Measurements from ENCODE around the gene RRBP1.

RRBP1 gene

DNA sequence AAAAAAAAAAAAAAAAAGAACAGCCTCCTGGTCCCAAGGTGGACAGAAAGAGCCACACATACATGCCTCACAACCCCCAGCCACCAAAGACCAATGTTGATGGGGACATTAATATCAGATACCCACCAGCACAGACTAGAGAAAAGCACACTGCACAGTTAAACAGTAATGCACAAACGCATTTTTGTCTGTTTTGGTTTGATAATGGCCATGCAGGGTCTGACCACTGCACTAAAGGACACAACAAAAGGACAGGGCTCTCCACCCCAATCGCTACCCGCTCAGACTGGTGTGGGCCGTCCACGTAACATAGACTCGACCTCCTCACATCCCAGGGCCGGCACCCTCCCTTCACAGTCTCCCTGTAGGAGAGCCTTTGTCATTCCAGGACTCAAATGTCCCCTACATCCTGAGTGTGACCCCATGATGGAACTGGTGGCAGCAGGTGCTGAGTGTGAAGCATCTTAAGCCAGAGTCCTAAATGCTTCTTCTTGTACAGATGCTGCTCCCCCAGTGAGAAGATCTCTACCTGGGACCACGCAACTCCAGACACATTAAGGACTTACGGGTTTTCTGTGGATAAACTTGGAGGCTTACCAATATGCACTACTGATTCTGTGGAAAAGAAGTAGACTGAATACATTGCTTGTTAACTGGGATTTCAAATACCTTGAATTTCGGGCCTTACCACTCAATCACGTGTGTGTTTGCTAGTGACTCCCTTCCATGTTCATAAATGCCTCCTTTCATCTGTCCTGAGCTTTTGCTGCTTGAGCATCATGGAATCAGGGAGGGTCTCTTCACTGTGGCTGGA, 28.0 kb downstream of the RRBP1 start:
- ChIA-PET POLR2A (ENCODE audit: low non-redundant PET) (no interaction called here), CTCF (interaction anchor here (0.5 to 0.9 kb wide), 3 partner anchors 26 to 252 kb away, joined by 3 read pairs; no protein-coding TSS in a partner anchor)
- no peak for DNase-seq (ENCODE audit: low spot score)
- no peak overlapping the region for H3K27ac ChIP-seq
- TF ChIP-seq, protein P1, sequence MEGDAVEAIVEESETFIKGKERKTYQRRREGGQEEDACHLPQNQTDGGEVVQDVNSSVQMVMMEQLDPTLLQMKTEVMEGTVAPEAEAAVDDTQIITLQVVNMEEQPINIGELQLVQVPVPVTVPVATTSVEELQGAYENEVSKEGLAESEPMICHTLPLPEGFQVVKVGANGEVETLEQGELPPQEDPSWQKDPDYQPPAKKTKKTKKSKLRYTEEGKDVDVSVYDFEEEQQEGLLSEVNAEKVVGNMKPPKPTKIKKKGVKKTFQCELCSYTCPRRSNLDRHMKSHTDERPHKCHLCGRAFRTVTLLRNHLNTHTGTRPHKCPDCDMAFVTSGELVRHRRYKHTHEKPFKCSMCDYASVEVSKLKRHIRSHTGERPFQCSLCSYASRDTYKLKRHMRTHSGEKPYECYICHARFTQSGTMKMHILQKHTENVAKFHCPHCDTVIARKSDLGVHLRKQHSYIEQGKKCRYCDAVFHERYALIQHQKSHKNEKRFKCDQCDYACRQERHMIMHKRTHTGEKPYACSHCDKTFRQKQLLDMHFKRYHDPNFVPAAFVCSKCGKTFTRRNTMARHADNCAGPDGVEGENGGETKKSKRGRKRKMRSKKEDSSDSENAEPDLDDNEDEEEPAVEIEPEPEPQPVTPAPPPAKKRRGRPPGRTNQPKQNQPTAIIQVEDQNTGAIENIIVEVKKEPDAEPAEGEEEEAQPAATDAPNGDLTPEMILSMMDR (conservative IDR thresholded peaks at IDR 0.05; ENCODE audit: low read depth) = no peak

DNA sequence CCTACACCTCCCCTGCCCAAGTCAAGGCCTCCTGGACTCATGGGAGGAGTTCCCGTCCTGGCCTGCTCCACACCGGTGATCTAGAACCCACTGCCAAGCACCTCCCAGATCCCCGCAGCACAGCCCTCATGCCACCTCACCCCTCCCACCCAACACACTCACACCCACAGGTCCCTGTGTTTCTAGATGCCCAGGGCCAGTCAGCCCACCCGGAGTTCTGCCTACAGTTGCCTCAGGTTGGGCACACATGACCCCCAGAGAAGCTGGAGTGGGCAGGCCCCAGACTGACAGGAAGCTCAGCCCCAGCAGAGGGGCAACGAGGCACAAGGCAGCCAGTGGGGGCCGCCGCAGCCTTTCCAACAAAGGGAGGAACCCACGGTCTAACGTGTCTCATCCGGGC, 29.6 kb downstream of the RRBP1 start:
- TF ChIP-seq, protein P1 (conservative IDR thresholded peaks at IDR 0.05; ENCODE audit: low read depth) = no peak
- CTCF ChIA-PET = interaction anchor here (0.6 to 1.0 kb wide), 4 partner anchors 9 to 384 kb away, joined by 3 to 5 read pairs (median 3); no protein-coding TSS in a partner anchor
- POLR2A ChIA-PET (ENCODE audit: low non-redundant PET) = no interaction called here
- DNase-seq (ENCODE audit: low spot score) = no peak
- H3K27ac ChIP-seq = peak overlapping the region; percentile 44

DNA sequence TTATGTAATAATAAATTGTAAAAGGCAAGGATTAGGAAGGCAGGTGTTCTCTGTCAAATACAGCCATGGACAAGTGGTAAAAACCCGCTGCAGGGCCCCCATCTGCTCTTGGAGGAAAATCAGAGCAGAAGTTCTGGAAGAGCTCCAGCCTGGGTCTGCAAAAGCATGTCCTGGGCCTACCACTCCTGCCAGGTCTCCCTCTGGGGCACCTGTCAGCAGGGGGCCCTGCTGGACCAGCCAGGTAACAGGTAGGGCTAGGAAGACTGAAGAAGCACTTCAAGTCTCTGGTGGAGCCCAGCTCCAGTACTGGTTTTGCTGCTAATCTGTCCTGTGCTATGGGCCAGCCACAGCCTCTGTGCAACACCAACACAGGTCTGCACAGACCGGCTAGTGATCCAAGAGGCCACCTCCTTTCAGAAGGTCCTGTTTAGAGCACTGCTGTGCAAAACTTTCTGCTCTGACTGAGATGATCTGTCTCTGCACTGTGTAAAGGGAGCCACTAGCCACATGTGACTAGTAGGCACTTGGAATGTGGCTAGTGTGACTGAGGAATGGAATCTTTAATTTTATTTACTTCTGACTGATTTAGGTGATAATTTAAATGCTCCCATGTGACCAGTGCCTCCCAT, 30.2 kb downstream of the RRBP1 start:
- DNase-seq (ENCODE audit: low spot score) = peak; percentile 19
- peak overlapping the region; percentile 44 for H3K27ac ChIP-seq
- ChIA-PET CTCF (interaction anchor here (0.5 to 1.0 kb wide), 5 partner anchors 9 to 1055 kb away, joined by 3 to 5 read pairs (median 3); no protein-coding TSS in a partner anchor), POLR2A (ENCODE audit: low non-redundant PET) (no interaction called here)
- TF ChIP-seq, protein P1 (conservative IDR thresholded peaks at IDR 0.05; ENCODE audit: low read depth) = no peak

DNA sequence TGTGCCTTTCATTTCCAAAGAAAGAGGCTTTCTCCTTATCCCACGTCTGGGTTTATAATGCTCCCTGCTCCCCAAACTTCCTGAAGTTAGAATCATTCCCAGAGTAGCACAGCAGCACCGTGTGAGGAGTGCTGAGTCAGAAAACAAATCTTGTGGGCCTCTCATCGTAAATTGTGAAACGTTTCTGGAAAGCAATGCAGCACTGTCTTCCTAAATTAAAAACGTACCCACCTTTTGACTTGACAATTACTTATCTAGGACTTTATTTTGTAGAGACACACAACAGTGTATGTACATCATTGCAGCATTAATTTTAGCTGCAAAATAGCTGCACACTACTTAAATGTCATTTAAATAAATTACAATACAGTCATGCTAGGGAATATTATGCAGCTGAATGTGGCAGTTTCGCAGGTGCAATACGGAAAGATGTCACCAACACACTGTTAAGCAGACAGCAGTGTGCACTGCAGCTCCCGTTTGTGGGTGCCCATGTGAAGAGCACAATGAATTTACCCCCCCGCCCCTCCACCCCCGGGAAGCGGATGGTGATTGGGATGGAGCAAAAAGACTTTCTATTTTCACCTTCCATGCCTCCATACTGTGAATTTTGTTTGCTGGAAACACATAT, 30.8 kb downstream of the RRBP1 start:
- TF ChIP-seq, protein P1 (conservative IDR thresholded peaks at IDR 0.05; ENCODE audit: low read depth) = no peak
- ChIA-PET CTCF (interaction anchor here (0.6 to 1.3 kb wide), 5 partner anchors 8 to 1054 kb away, joined by 3 to 5 read pairs (median 4); no protein-coding TSS in a partner anchor), POLR2A (ENCODE audit: low non-redundant PET) (no interaction called here)
- DNase-seq (ENCODE audit: low spot score) = no peak
- H3K27ac ChIP-seq = peak overlapping the region; percentile 44

DNA sequence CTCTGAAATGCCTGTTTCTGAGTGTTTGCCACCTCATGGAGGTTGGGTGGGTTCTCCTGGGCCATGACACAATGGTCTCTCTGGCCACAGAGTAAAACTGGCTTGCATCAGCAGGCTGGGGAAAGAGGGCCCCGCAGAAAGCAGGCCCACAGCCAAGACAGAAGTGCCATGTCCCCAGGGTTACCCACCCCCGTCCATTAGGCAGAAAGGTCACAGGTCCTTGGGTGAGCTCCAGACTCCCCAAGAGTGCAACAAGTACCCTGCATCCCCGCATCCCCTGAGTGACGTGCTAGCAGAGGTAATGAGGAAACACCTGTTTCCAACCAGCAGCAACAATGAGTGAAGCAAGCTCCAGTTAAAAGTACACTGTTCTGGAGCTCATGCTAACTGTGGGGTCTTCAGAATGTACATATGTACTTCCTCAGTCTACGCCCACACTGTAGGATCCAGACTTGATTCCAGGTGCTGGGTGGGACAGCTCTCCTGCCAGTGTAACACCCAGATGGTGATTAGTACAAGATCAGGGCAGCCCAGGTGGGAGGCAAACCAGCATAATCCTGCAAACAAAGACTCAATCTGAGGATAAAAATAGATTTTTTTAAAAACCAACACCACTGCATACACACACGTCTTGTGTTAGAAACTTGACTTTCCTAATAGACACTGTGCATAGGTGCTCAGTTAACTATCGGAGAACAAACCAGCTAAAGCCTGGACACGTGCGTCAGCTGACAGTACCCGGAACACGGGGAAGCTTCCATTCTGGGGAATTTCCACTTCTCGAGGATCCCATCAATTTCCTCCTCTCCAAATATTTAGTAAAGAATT, 31.5 kb downstream of the RRBP1 start:
- ChIA-PET POLR2A (ENCODE audit: low non-redundant PET) (no interaction called here), CTCF (interaction anchor here (0.6 to 2.6 kb wide), 3 partner anchors 26 to 289 kb away, joined by 4 to 13 read pairs (median 4); no protein-coding TSS in a partner anchor)
- no peak for DNase-seq (ENCODE audit: low spot score)
- no peak overlapping the region for H3K27ac ChIP-seq
- TF ChIP-seq, protein P1 (conservative IDR thresholded peaks at IDR 0.05; ENCODE audit: low read depth) = no peak

Data from RWPE1 (cell line).